COR-L47 (cell line): Measurements from ENCODE around the gene TMEM220.

Experiments used
- DNase-seq: peaks from one replicate; lab custom pipeline; 2025; lab: John Stamatoyannopoulos, UW

The TMEM220 gene

DNA sequence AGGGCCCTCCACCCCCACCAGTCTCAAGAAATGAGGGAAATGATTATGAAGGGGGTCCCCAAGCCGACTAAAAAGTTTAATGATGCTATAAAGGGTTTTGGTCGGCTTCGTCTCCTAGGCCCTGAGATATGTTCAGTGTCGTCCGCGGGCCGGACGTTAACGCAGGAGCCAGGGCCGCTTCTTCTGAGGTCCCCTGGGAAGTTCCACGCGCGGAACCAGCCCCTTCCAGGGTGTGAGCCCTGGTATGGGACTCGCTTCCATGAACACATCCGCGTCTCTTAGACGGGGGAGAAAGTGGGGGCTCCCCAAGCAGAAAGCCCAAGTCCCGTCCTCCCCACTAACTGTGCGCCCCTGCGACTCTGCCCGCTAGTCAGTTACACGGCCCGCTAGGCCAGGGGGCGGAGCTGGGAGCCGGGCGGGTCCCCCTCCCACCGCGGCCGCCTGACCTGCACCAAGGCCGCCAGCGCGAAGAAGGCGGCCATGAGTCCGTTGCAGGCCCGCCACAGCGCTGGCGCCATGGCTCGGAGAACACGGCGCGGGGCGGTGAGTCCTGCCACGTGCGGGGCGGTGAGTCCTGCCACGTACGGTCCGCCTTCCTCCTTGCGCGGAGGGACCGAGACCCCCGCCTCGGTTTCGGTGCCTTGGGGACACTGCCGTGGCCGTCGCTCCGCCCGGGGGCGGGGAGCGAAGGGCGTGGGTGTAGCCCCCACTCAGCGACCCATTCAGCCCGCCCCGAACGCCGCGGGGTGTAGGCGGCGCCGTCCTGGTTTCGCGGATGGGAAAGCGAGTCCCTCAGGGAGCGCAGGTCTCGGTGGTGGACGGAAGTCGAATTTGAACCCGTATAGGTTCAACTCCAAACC lies at the start of gene TMEM220:
Gene TMEM220, minus strand, starts transcription at position 690 of the 860 bp plus-strand sequence. Its CDS starts 172 bp downstream, at position 518.
- DNase-seq = no peak

GRCh38 chr17:10779609-10780008 lies 49.8 kb upstream of the TMEM220 start:
- DNase-seq = no peak

- no peak for DNase-seq
These were observed 48.1 kb upstream of the TMEM220 start for GRCh38 chr17:10777890-10778289.

- no peak for DNase-seq
These were observed 47.4 kb upstream of the TMEM220 start for GRCh38 chr17:10777131-10777807.

- DNase-seq = no peak
These were observed 46.6 kb upstream of the TMEM220 start for GRCh38 chr17:10776381-10776780.

GRCh38 chr17:10775740-10776356 lies 46.0 kb upstream of the TMEM220 start:
- no peak for DNase-seq

DNA sequence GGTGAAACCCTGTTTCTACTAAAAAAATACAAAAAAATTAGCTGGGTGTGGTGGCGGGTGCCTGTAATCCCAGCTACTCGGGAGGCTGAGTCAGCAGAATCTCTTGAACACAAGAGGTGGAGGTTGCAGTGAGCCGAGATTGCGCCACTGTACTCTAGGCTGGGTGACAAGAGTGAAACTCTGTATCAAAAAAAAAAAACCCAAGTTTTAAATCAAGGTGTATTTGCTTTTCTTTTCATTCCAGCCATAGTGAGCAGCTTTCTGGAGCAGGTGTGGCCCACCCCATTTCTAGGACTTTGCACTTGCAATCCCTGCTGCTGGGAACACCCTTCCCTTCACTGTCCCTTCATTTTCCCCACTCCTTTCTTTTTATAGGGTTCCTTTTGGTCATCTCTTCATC lies 45.2 kb upstream of the TMEM220 start:
- DNase-seq = no peak

GRCh38 chr17:10773391-10773790 lies 43.6 kb upstream of the TMEM220 start:
- no peak for DNase-seq

DNA sequence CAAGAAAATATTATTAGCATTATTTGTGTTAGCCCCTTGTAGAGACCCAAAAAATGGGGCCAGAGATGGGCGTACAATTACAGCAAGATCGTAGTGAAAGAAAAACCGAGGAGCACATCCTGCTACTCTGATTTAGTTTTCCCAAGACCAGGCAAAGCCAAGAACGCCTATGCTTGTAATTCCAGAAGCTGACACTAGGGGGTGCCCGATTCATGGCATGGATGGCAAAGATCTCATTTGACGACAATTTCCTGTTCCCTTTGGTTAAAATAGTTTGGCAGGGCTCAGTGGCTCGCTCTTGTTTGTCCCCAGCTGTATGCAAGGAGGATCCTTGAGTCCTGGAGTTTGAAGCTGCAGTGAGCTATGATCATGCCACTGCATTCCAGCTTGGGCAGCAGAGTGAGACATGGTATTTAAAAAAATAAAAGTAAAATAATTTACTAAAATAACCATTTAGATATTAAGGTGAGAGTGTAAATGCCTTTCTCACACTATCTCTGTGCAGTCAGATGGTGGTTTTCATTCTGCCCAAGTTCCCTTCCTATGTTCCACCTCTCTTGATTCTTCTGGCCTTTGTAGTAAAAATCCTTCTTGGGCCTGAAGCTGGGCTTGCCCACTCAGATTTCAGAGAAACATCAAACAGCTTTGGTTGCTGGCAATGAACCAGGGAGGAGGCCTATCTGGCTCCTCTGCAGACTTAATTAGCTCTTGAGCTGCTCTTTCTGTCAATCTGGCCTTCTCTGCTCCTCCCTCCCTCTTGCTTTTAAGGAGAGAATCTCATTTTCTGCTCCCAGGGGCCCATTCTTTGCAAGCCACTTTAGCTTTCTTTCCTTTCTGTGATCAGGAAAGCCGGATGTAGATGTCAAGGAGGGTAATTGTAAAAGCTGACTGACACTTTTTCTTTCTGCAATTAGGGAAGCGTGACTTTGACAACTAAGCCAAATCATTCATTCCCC lies 42.9 kb upstream of the TMEM220 start:
- no peak for DNase-seq

GRCh38 chr17:10771148-10771547 lies 41.3 kb upstream of the TMEM220 start:
- no peak for DNase-seq

DNA sequence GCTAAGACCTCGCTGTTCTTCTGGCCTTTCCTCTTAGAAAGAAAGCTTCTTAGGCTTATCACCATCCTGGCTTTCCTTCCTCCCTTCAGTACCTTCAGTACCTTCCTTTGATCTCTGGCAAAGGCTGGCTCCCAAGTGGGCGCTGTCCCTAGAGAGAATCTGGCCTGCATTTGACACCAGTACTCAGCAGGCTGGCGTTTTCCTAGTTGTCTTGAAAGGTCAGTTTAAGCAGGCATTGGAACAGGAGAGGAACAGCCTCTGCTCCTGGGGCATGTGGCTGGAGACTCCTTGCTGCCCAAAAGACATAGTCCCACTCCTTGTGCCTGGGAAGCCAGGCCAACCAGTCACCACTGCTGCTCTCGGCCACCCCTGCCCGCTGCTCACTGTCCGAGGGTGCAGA lies 40.0 kb upstream of the TMEM220 start:
- no peak for DNase-seq

DNA sequence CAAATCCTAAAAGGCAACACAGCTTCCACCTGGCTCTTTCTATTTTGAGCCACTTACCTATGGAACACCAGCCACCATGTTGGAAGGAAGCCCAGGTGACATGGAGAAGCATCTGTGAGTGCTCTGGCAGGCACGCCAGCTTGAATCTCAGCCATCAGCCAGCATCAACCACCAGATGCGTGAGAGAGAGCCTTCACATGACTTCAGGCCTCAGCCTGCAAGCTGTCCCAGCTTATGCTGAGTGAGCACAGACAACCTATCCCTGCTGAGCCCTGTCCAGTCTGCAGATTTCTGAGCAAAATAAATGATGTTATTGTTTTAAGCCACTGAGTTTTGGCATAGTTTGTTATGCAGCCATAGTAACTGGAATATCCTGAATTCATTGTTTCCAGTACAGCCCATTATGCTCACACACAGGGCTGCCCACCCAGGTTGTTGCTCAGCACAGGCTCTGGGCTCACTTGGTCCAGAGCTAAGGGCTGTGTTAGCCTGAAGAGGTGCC lies 39.0 kb upstream of the TMEM220 start:
- no peak for DNase-seq

- DNase-seq = no peak
These were observed 37.4 kb upstream of the TMEM220 start for GRCh38 chr17:10767232-10767631.

DNA sequence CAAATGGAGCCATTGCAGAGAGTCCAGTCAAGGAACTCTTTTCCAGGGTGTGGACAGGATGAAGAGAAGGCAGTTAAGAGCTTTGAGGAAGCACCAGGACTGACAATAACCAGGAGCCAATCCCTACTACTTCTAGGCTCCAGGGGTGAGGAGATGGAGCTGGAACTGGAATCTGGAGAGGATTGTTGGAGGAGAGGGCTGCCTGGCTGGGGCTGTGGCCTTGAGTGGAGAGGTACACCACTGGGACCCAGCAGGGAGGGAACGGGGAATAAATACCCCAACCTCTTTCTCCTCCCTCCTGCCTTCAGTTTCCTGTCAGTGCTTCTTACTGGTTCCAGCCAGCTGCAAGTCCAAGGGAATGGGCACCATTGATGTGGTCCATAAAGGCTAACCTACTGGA lies 32.2 kb upstream of the TMEM220 start:
- no peak for DNase-seq

DNA sequence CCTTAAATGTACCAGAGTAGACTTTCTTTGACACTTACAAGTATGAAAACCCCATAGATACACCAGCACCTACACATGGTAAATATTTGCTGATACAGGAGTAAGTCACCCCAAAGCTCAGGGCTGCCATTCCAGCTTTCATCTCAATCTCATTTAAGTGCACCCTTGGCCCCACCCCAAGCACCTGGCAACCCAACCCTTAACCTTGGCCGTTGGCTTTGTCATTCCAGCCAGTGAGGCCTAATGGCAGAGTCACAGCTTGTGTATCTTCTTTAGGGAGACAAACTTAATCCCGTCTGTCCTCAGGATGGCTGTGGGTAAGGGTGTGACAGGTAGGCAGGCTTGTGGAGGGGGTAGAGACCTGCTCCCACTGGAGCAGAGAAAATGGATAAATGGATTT lies 31.5 kb upstream of the TMEM220 start:
- no peak for DNase-seq

DNA sequence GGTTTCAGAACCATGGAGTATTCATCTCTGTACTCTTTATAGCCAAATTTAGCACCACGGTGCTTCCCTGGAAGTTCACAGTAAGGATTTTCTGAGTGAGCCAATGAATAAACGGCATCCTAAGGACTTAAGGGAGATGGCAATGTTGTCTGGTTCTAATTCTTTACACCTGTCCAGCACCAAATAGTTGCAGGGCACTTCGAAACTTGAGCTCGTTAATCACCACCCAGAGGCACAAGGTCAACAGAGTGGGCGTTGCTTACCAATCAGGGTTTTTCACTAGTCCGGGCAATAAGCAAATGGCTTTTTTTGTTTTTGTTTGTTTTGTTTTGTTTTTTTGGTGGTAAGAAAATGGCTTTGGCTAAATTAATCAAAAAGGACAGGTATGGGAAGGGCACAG lies 28.2 kb upstream of the TMEM220 start:
- no peak for DNase-seq

- no peak for DNase-seq
These were observed 27.8 kb upstream of the TMEM220 start for GRCh38 chr17:10757647-10758046.

- DNase-seq = no peak
These were observed 27.2 kb upstream of the TMEM220 start for GRCh38 chr17:10757067-10757466.

DNA sequence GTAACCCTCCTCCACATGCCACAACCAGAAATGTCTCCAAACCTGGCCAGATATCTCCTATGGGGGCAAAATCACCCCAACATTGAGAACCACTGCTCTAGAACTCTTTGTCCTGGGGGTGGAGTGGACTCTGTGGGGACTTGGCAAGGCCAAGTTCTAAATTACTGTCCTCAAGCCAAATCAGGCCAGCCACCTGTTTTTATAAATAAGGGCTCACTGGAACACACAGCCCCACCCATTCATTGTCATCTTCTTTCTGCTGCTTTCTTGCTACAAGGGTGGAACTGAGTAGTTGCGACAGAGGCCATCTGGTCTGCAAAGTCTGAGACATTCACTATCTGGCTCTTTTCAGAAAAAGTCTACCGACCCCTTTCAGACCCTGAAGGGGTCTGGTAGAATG lies 26.8 kb upstream of the TMEM220 start:
- no peak for DNase-seq

- no peak for DNase-seq
These were observed 26.4 kb upstream of the TMEM220 start for GRCh38 chr17:10756185-10756584.

GRCh38 chr17:10755592-10756127 lies 25.8 kb upstream of the TMEM220 start:
- DNase-seq = no peak
